ENCODE measurements around the gene ABHD8.
"Not testable (repeated sequence)": the region's sequence is repeated elsewhere in the genome, so short reads cannot be mapped to it uniquely, and the experiment has no call there.

The ABHD8 gene

DNA sequence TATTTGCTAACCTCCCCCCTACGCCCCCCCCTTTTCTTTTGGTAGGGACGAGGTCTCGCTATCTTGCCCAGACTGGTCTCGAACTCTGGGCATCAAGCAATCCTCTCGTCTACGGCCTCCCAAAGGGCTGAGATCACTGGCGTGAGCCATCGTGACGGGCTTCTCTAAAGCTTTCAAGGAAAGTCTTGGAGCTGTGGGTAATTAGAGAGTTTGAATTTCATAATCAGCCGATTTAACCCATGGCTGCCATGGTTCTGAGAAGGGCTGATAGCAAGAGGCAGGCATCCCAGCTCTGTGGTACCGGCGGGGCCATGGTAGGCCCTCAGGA, 679 bp upstream of the ABHD8 start:
- ChIA-PET CTCF (interaction anchor here (0.6 to 1.9 kb wide), 6 partner anchors 11 to 159 kb away, joined by 3 to 11 read pairs (median 6); no protein-coding TSS in a partner anchor), POLR2A (interaction anchor here (0.9 to 2.3 kb wide), 2 partner anchors 12 to 31 kb away, joined by 3 to 12 read pairs; partner anchors contain the start of gene ANO8)
- TF ChIP-seq L3MBTL2 (conservative IDR thresholded peaks at IDR 0.05): no peak
- no peak for TF ChIP-seq TARDBP (IDR thresholded peaks at IDR 0.05)
- TF ChIP-seq FOXK2 (IDR thresholded peaks at IDR 0.05): no peak
- TF ChIP-seq ARNT (IDR thresholded peaks at IDR 0.05): no peak
- TF ChIP-seq, protein P1, sequence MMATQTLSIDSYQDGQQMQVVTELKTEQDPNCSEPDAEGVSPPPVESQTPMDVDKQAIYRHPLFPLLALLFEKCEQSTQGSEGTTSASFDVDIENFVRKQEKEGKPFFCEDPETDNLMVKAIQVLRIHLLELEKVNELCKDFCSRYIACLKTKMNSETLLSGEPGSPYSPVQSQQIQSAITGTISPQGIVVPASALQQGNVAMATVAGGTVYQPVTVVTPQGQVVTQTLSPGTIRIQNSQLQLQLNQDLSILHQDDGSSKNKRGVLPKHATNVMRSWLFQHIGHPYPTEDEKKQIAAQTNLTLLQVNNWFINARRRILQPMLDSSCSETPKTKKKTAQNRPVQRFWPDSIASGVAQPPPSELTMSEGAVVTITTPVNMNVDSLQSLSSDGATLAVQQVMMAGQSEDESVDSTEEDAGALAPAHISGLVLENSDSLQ (IDR thresholded peaks at IDR 0.05): no peak
- no peak for TF ChIP-seq NFRKB (IDR thresholded peaks at IDR 0.05)
- no peak for TF ChIP-seq CTBP1 (IDR thresholded peaks at IDR 0.05; ENCODE audit: borderline replicate concordance)
- TF ChIP-seq FOXM1 (IDR thresholded peaks at IDR 0.05; ENCODE audit: borderline replicate concordance): no peak
- no peak for TF ChIP-seq SP1 (IDR thresholded peaks at IDR 0.05)
- no peak for TF ChIP-seq ELF4 (IDR thresholded peaks at IDR 0.05)
- TF ChIP-seq HDGF (IDR thresholded peaks at IDR 0.05; ENCODE audit: borderline replicate concordance): no peak
- no peak for TF ChIP-seq FOXA1 (IDR thresholded peaks at IDR 0.05)
- DNase-seq (ENCODE audit: extremely low spot score): no peak

GRCh38 chr19:17302391-17303166, 646 bp downstream of the ABHD8 start:
- no peak for DNase-seq (ENCODE audit: extremely low spot score)
- ChIA-PET CTCF (interaction anchor here (1.9 kb wide), 1 partner anchor 10 kb away, joined by 7 read pairs; no protein-coding TSS in a partner anchor), POLR2A (interaction anchor here (2.3 kb wide), 1 partner anchor 10 kb away, joined by 12 read pairs; no protein-coding TSS in a partner anchor)
- TF ChIP-seq, protein P1 (IDR thresholded peaks at IDR 0.05): no peak
- TF ChIP-seq ARNT (IDR thresholded peaks at IDR 0.05): no peak
- no peak for TF ChIP-seq L3MBTL2 (conservative IDR thresholded peaks at IDR 0.05)
- no peak for TF ChIP-seq FOXM1 (IDR thresholded peaks at IDR 0.05; ENCODE audit: borderline replicate concordance)
- no peak for TF ChIP-seq SUZ12 (IDR thresholded peaks at IDR 0.05)
- TF ChIP-seq ELF4 (IDR thresholded peaks at IDR 0.05): no peak
- TF ChIP-seq SP1 (IDR thresholded peaks at IDR 0.05): no peak
- TF ChIP-seq CTBP1 (IDR thresholded peaks at IDR 0.05; ENCODE audit: borderline replicate concordance): no peak
- no peak for TF ChIP-seq NFRKB (IDR thresholded peaks at IDR 0.05)
- TF ChIP-seq TARDBP (IDR thresholded peaks at IDR 0.05): no peak
- no peak for TF ChIP-seq LEF1 (IDR thresholded peaks at IDR 0.05; ENCODE audit: borderline replicate concordance)
- no peak for TF ChIP-seq HDGF (IDR thresholded peaks at IDR 0.05; ENCODE audit: borderline replicate concordance)
- no peak for TF ChIP-seq BHLHE40 (IDR thresholded peaks at IDR 0.05; ENCODE audit: borderline replicate concordance)

- CTCF ChIA-PET: no interaction called here
- POLR2A ChIA-PET: no interaction called here
These were observed 2.1 kb downstream of the ABHD8 start for GRCh38 chr19:17300992-17301619.

GRCh38 chr19:17296976-17297375, 6.2 kb downstream of the ABHD8 start:
- CTCF ChIA-PET: interaction anchor here (0.6 kb wide), 1 partner anchor 37 kb away, joined by 4 read pairs; no protein-coding TSS in a partner anchor
- no peak for TF ChIP-seq ZNF384 (IDR thresholded peaks at IDR 0.05)
- TF ChIP-seq FOXM1 (IDR thresholded peaks at IDR 0.05; ENCODE audit: borderline replicate concordance): no peak
- TF ChIP-seq NFRKB (IDR thresholded peaks at IDR 0.05): no peak
- no peak for TF ChIP-seq FOXA1 (IDR thresholded peaks at IDR 0.05)
- no peak for TF ChIP-seq FOXK2 (IDR thresholded peaks at IDR 0.05)
- TF ChIP-seq LEF1 (IDR thresholded peaks at IDR 0.05; ENCODE audit: borderline replicate concordance): no peak
- TF ChIP-seq BHLHE40 (IDR thresholded peaks at IDR 0.05; ENCODE audit: borderline replicate concordance): no peak
- TF ChIP-seq TARDBP (IDR thresholded peaks at IDR 0.05): no peak
- TF ChIP-seq ARNT (IDR thresholded peaks at IDR 0.05): no peak
- TF ChIP-seq ELF4 (IDR thresholded peaks at IDR 0.05): no peak
- TF ChIP-seq, protein P1 (IDR thresholded peaks at IDR 0.05): no peak
- no peak for DNase-seq (ENCODE audit: extremely low spot score)
- POLR2A ChIA-PET: no interaction called here

More at GRCh38 chr19:17300992-17301619, 2.1 kb downstream of the ABHD8 start:
- DNase-seq (ENCODE audit: extremely low spot score): no peak
- TF ChIP-seq, protein P1 (IDR thresholded peaks at IDR 0.05): no peak

- DNase-seq (ENCODE audit: extremely low spot score): no peak
- no peak for TF ChIP-seq SUZ12 (IDR thresholded peaks at IDR 0.05)
- no peak for TF ChIP-seq ELF4 (IDR thresholded peaks at IDR 0.05)
- TF ChIP-seq, protein P1 (IDR thresholded peaks at IDR 0.05): no peak
- TF ChIP-seq LEF1 (IDR thresholded peaks at IDR 0.05; ENCODE audit: borderline replicate concordance): no peak
- POLR2A ChIA-PET: no interaction called here
- CTCF ChIA-PET: no interaction called here
These were observed 7.0 kb downstream of the ABHD8 start for GRCh38 chr19:17296273-17296672.

- POLR2A ChIA-PET; DNase-seq (ENCODE audit: extremely low spot score); CTCF ChIA-PET: not testable (repeated sequence)
These were observed 7.7 kb downstream of the ABHD8 start for GRCh38 chr19:17295551-17295950.

Data from HEK293T (cell line).